ENCODE results near the gene BUD23. TPM values are rescaled to one million over a fixed set of nuclear protein-coding genes. Genes with fewer than 3 reads are reported as not detected.
A peak's percentile ranks its signal among the peaks of the same experiment; 100 is the strongest.

The BUD23 gene
- total and polyA plus RNA-seq, 2 donors (not counting 3 experiments of a cell fraction or from before 2014, with no cell fraction given) = 62.1 to 64.6 TPM

DNA sequence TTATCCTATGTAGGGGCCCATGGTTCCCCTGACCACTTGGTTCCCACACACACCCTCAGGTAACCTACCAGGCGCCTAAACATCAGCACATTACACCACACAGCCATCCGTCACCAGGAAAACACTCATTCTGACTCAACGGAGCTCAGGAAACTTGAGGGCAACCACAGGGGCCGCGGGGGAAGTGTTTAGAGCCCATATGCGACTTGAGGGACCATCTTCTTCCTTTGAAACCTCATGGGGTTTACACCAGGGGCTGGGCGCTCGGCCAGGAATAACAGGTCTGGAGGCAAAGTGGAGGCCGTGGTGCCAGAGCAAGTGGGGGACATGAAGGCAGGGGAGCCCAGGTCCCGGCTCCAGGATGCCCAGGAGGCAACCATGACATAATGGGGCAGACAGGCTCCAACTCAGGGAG lies 34.6 kb downstream of the BUD23 start:
- dilution Hi-C loops (cut with MboI; ENCODE audit: extremely low pct_ligation_motif_present, low sequenced_read_pairs) (no loop called here), intact Hi-C loops (cut with micrococcal nuclease) (loop anchor here (1.0 kb wide), 3 partner anchors 11 to 133 kb away; partner anchors contain the start of genes BUD23 and DNAJC30)
- TF ChIP-seq MYC (IDR thresholded peaks at IDR 0.05; ENCODE audit: low read depth, low read length) = no peak
- TF ChIP-seq, protein P1, sequence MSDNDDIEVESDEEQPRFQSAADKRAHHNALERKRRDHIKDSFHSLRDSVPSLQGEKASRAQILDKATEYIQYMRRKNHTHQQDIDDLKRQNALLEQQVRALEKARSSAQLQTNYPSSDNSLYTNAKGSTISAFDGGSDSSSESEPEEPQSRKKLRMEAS (IDR thresholded peaks at IDR 0.05; ENCODE audit: insufficient read depth, insufficient read length) = no peak
- peak; percentile 73 for TF ChIP-seq POLR2A (IDR thresholded peaks at IDR 0.05; ENCODE audit: low read depth, low read length)
- TF ChIP-seq GATA2 (IDR thresholded peaks at IDR 0.05; ENCODE audit: insufficient read depth, insufficient read length, low read depth, low read length) = peak; percentile 49
- TF ChIP-seq JUN (IDR thresholded peaks at IDR 0.05; ENCODE audit: borderline replicate concordance, insufficient read depth, insufficient read length, low read depth) = peak; percentile 96
- peak; percentile 98 for TF ChIP-seq POLR2AphosphoS5 (IDR thresholded peaks at IDR 0.05; ENCODE audit: insufficient read depth, low read depth, low read length)
- TF ChIP-seq EZH2 (IDR thresholded peaks at IDR 0.05; ENCODE audit: borderline replicate concordance, low read depth, low read length, severe bottlenecking) = no peak
- peak; percentile 97 for TF ChIP-seq FOS (IDR thresholded peaks at IDR 0.05; ENCODE audit: borderline replicate concordance, insufficient read depth, low read length)
- TF ChIP-seq, protein P2, sequence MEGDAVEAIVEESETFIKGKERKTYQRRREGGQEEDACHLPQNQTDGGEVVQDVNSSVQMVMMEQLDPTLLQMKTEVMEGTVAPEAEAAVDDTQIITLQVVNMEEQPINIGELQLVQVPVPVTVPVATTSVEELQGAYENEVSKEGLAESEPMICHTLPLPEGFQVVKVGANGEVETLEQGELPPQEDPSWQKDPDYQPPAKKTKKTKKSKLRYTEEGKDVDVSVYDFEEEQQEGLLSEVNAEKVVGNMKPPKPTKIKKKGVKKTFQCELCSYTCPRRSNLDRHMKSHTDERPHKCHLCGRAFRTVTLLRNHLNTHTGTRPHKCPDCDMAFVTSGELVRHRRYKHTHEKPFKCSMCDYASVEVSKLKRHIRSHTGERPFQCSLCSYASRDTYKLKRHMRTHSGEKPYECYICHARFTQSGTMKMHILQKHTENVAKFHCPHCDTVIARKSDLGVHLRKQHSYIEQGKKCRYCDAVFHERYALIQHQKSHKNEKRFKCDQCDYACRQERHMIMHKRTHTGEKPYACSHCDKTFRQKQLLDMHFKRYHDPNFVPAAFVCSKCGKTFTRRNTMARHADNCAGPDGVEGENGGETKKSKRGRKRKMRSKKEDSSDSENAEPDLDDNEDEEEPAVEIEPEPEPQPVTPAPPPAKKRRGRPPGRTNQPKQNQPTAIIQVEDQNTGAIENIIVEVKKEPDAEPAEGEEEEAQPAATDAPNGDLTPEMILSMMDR (IDR thresholded peaks at IDR 0.05; ENCODE audit: extremely low read depth in 1 of 2, insufficient read depth in 1 of 2, low read depth in 1 of 2, low read length in 2 of 2) = no peak
- Histone ChIP-seq H3K9ac (replicated peaks; ENCODE audit: extremely low read depth, insufficient read depth, low read length) (peak overlapping the region; percentile 84), H3K27ac (ENCODE audit: insufficient read depth, low read depth, low read length) (peak overlapping the region; percentile 98), H3K27me3 (ENCODE audit: control insufficient read depth in 2 of 2, insufficient read depth in 2 of 2, low read length in 2 of 2) (no peaks in the 10 kb centered on the region), H3K4me1 (ENCODE audit: control insufficient read depth, extremely low read depth, insufficient read depth, low read length) (peaks cover 35% of the 10 kb centered on the region), H3K4me3 (replicated peaks in 1 of 3; ENCODE audit: insufficient read depth in 1 of 3, low read depth in 1 of 3, low read length in 3 of 3) (peak overlapping the region; percentile 42 to 66 (median 57)), H2AFZ (ENCODE audit: low read depth, low read length) (no peak overlapping the region), H3K9me1 (replicated peaks; ENCODE audit: control insufficient read depth, extremely low read depth, insufficient read depth, low read length) (no peaks in the 10 kb centered on the region), H4K20me1 (replicated peaks; ENCODE audit: control insufficient read depth, extremely low read depth, insufficient read depth, low read length) (no peaks in the 10 kb centered on the region), H3K9me3 (replicated peaks; ENCODE audit: control insufficient read depth, insufficient read depth, low read length) (no peaks in the 10 kb centered on the region), H3K36me3 (ENCODE audit: control insufficient read depth in 2 of 2, extremely low read depth in 1 of 2, insufficient read depth in 2 of 2, low read length in 2 of 2) (no peaks in the 10 kb centered on the region), H3K79me2 (ENCODE audit: control insufficient read depth, insufficient read depth, low read length) (peaks cover 42% of the 10 kb centered on the region), H3K4me2 (ENCODE audit: insufficient read depth, low read length) (peak overlapping the region; percentile 48)
- no TSS peak for BruUV-seq (replicated peaks)
- POLR2A ChIA-PET = no interaction called here
- CTCF ChIA-PET = interaction anchor here (0.7 to 3.4 kb wide), 5 partner anchors 13 to 111 kb away, joined by 3 to 26 read pairs (median 13); no protein-coding TSS in a partner anchor
- DNase-seq (ENCODE audit: low read depth, low spot score) = peak; percentile 97
- peak; percentile 99 for FAIRE-seq

Data from endothelial cell of umbilical vein (primary cell).